HG03575 (cell line): ENCODE results near the gene PRRC2C.
"Not testable (repeated sequence)": the region's sequence is repeated elsewhere in the genome, so short reads cannot be mapped to it uniquely, and the experiment has no call there.

ENCODE experiments used
- ATAC-seq: cut with Tn5 transposase; IDR thresholded peaks from one replicate; pipeline ENCODE4 v1.9.1; 2021; ENCODE audit not compliant: unreplicated experiment, insufficient number of reproducible peaks, low FRiP score; ENCODE audit errors: extremely low read depth

Gene PRRC2C

DNA sequence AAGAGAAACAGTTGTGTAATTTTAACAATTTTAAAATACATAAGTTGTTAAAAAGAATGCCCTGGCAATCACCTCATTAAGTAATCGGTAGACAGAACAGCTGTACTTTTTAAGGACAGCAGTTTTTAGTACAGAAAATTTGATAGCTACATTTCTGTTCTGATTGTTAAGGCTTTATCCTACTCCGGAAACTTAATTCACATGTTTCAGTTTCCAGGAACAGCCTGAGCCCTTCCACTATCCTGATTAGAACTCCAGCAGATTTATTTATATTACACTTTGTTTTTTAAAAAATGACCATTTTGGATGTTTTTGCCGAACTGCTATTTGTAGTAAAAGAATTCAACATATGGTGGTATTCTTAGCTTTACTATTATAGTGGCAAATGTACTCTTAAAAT lies 8.7 kb downstream of the PRRC2C start:
- no peak for ATAC-seq

- ATAC-seq, result no peak
Observed at GRCh38 chr1:171495444-171495843, 10.1 kb downstream of the PRRC2C start.

DNA sequence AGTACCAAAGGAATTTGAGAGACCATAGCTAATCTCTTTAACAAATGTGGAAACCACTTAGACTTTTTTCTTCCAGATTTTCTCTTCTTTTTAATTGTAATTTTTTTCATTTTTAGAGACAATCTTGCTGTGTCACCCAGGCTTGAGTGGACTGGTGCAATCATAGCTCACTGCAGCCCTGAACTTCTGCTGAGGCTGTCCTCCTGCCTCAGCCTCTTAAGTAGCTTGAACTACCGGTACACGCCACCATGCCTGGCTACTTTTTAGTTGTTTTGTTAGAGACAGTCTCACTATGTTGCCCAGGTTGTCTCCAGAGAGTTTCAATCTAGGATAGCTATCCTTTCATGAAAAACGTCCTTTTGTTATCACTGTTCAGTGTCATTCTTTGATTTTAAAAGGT lies 15.0 kb downstream of the PRRC2C start:
- ATAC-seq, result no peak

GRCh38 chr1:171500803-171501202 lies 15.5 kb downstream of the PRRC2C start:
- ATAC-seq, result no peak

DNA sequence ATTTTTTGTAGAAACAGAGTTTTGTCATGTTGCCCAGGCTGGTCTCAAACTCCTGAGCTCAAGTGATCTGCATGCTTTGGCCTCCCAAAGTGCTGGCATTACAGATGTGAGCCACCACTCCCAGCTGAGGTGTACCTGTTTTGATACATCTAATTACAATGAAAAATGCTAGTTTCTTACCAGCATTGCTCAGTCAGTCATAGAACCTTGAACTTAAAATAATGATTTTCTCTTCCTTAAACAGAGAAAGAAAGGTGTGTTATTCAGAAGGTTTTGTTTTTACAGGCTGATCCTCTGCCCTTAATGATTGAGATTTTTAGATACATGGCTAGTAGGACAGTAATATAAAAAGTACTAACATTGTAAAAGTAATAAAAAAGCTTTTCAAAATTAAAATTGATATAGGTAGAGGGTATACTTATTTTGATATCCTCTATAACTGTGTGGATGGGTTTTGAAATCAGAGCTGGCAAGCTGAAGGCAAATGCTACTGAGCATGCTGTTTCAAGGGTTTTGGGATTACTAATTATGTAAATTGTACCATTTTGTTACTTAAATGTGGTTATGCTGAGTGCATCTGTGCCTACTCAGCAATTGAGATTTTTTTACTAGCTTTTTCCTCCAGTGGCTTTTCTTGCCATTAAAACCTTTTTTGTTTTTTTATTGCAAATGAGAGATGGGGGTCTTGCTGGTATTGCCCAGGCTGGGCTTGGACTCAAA lies 16.1 kb downstream of the PRRC2C start:
- no peak for ATAC-seq

DNA sequence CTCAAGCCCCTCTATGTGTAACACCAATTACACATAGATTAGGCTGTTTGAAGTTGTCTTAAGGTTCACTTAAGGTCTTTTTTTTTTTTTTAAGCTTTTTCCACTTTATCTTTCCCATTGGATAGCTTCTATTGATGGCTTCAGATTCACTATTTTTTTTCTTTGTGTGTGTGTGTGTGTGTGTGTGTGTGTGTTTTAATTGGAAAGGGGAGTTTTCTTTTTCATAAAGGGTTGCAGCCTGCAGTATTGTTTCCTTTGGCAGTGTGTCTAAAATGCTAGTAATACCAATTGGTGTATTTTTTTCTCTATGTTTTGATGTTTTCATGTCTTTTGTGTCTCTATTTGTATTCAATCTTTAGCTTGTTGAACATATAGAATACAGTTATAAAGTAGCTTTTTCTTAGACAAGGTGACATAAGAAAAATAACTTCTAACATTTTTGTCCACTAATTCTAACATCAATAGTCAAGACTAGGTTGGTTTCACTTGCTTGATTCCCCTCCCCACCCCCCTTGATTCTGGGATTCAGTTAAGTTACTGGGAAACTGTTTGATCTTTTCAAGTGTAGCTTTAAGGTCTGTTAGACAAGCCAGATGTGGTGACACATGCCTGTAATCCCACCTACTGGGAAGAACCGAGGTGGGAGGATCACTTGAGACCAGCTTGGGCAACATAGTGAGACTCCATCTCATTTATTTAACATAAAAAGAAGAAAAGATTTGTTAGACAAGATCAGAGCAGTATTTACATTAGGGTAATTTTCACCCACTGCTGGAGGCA lies 21.4 kb downstream of the PRRC2C start:
- no peak for ATAC-seq

DNA sequence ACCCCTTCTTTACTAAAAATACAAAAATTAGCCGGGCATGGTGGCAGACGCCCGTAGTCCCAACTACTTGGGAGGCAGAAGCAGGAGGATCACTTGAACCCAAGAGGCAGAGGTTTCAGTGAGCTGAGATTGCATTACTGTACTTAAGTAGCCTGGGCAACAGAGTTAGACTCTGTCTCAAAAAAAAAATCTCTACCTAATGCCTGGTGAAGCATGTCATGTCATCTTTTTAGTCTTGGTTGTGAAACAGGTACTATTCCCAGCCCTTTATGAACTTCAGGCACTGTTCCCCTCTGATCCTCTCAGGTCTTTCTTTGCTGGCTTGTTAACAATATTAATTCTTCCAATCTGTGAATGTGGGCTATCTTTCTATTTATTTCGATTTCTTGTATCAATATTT lies 22.1 kb downstream of the PRRC2C start:
- ATAC-seq, result no peak

GRCh38 chr1:171509191-171509590 lies 23.9 kb downstream of the PRRC2C start:
- ATAC-seq, result no peak

DNA sequence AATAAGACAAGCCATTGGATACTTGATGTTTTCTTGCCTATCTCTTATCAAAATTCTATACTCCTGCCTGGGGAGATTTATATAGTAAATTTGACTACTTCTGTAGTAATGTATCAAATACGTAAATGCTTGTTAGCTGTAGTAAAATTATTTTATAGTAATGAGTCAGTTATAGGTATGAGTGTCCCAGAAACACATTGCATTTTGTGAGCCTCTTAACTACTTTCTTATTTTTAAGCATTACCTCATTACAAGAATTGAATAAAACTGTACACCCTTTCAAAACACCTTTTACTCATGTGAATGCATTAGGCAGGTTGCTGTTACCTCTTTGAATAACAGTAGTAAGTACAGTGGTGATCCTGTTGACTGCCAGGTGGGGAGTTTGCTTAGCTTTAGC lies 28.4 kb downstream of the PRRC2C start:
- ATAC-seq, result no peak

DNA sequence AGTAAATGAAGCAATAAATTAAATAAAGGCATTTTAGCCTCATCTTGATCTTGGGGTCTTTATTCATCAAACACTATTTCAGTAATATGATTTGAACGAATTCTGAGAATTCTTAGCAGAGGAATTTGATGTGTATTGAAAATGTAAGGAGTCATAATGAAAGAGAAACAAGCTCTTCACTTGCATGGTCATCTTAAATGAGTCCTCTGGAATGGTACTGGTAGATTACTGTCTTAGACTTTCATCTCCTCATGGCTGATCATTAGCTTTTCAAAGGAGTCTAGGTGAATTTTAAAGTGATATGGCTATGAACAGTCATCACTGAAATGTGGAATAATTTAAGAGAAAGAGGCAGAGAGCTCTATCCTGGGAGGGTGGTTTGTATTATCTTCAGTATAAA lies 30.0 kb downstream of the PRRC2C start:
- ATAC-seq, result no peak

- no peak for ATAC-seq
Observed at GRCh38 chr1:171515741-171516140, 30.4 kb downstream of the PRRC2C start.

- no peak for ATAC-seq
Observed at GRCh38 chr1:171521567-171521966, 36.2 kb downstream of the PRRC2C start.

GRCh38 chr1:171530676-171531075 lies 45.3 kb downstream of the PRRC2C start:
- no peak for ATAC-seq

DNA sequence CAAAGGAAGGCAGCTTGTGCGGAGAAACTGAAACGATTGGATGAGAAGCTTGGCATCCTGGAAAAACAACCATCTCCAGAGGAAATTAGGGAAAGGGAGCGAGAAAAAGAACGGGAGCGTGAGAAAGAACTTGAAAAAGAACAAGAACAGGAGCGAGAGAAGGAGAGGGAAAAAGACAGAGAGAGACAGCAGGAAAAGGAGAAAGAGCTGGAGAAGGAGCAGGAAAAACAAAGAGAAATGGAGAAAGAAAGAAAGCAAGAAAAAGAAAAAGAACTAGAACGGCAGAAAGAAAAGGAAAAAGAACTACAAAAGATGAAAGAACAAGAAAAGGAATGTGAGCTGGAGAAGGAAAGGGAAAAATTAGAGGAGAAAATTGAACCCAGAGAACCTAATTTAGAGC lies 47.2 kb downstream of the PRRC2C start:
- ATAC-seq, result no peak

DNA sequence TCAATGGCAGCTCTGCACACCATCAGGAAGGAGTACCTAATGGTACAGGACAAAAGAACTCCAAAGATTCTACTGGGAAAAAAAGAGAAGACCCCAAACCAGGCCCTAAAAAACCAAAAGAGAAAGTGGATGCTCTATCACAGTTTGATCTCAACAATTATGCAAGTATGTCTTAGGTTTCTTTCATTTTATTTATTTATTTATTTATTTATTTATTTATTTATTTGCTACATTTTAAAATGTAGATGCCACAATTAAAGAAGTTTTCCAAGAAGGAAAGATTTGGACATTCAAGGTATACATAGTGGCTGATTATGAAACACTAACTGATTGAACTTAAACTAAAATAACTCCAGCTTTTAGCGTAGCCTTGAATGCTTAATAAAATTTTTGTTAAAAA lies 60.2 kb downstream of the PRRC2C start:
- no peak for ATAC-seq

GRCh38 chr1:171550050-171550449 lies 64.7 kb downstream of the PRRC2C start:
- ATAC-seq, result no peak

- ATAC-seq, result not testable (repeated sequence)
Observed at GRCh38 chr1:171550598-171551100, 65.3 kb downstream of the PRRC2C start.

GRCh38 chr1:171553960-171554359 lies 68.6 kb downstream of the PRRC2C start:
- not testable (repeated sequence) for ATAC-seq

DNA sequence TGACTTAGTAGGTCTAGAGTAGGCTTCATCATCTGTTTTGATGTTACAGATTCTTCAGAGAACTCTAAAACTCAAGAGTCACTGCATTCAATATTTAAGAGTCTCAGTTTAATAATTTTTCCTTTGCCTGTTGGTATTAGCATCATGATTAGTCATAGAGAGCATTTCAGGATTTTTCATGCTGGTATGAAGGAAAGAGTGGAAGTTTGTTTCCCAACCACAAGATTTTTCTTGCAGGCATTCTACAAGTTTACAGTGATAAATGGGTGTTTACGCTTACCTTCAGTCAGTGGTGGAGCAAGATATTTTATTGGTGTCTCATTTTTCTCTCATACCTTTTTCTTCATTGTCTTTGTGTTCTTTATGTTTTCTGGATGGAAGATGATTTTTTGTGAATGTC lies 78.3 kb downstream of the PRRC2C start:
- no peak for ATAC-seq

DNA sequence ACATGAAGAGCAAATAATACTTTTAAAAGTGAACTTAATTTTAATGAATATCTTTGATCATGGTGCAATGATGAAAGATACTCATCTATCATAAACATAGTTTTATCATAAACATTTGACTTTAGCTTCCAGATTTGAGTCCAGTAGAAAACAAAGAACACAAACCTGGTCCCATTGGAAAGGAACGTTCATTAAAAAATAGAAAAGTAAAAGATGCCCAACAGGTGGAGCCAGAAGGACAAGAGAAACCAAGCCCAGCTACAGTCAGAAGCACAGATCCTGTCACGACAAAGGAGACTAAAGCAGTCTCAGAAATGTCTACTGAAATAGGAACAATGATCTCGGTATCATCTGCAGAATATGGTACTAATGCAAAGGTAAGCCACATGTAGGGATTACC lies 81.1 kb downstream of the PRRC2C start:
- no peak for ATAC-seq
